Measurements from ENCODE around the gene RABGAP1L. TPM values are rescaled to one million over a fixed set of nuclear protein-coding genes. Genes with fewer than 3 reads are reported as not detected.

RABGAP1L gene
- polyA plus RNA-seq, 1 donor (not counting 4 experiments of a cell fraction or from before 2014, with no cell fraction given): 24.2 TPM

DNA sequence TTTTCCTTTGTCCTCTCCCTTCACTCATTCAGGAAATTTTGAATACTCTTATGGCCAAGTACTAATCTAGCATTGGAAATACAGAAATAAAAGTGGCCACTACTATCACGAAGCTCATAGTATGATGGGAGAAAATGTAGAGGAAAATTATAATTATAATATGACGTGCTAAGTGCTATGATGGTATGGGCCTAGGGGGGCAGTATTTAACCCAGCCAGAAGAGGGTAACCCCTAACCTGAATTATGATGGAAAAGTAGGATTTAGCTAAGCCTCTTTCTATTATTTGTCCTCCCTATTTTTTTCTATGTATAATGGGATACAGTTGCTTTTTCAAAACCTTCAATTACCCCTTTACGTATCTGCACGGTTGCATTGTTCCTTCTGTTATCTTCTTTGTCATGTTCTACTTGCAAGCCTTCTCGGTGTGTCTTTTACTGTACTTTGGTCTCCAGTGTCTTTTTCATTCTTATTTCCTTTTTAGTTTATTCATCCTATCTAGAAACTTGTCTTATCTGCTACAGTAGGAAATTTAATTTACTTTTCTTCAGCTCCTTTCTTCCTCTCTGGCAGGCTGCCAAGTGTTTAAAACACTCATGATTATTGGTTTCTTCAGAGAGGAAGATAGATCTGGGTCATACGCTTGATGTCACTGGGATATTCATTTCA is 199.6 kb downstream of the RABGAP1L start:
- Histone ChIP-seq H3K9me1 (ENCODE audit: control insufficient read depth, extremely low read depth, insufficient read depth, low read length) (no peaks in the 10 kb centered on the region), H3K9ac (ENCODE audit: control insufficient read depth, extremely low read depth, insufficient read depth, low read length) (no peak overlapping the region), H3K4me3 (ENCODE audit: control insufficient read depth in 2 of 3, extremely low read depth in 1 of 3, insufficient read depth in 2 of 3, low read depth in 1 of 3, low read length in 3 of 3) (no peak overlapping the region), H3K9me3 (ENCODE audit: control insufficient read depth, low read depth, low read length) (no peaks in the 10 kb centered on the region), H4K20me1 (ENCODE audit: control insufficient read depth, extremely low read depth, insufficient read depth, low read length) (no peaks in the 10 kb centered on the region), H2AFZ (ENCODE audit: control insufficient read depth, low read length) (no peak overlapping the region), H3K4me1 (ENCODE audit: control insufficient read depth, extremely low read depth, insufficient read depth, low read length) (no peaks in the 10 kb centered on the region), H3K79me2 (ENCODE audit: control insufficient read depth, insufficient read depth, low read length) (no peaks in the 10 kb centered on the region), H3K4me2 (ENCODE audit: control insufficient read depth, extremely low read depth, insufficient read depth, low read depth, low read length) (no peak overlapping the region), H3K27ac (ENCODE audit: control insufficient read depth, insufficient read depth, low read length) (no peak overlapping the region), H3K36me3 (ENCODE audit: control insufficient read depth in 2 of 2, extremely low read depth in 1 of 2, insufficient read depth in 2 of 2, low read length in 2 of 2) (no peaks in the 10 kb centered on the region), H3K27me3 (ENCODE audit: control insufficient read depth, extremely low read depth, insufficient read depth, low read length) (no peaks in the 10 kb centered on the region)
- TF ChIP-seq, protein P1, sequence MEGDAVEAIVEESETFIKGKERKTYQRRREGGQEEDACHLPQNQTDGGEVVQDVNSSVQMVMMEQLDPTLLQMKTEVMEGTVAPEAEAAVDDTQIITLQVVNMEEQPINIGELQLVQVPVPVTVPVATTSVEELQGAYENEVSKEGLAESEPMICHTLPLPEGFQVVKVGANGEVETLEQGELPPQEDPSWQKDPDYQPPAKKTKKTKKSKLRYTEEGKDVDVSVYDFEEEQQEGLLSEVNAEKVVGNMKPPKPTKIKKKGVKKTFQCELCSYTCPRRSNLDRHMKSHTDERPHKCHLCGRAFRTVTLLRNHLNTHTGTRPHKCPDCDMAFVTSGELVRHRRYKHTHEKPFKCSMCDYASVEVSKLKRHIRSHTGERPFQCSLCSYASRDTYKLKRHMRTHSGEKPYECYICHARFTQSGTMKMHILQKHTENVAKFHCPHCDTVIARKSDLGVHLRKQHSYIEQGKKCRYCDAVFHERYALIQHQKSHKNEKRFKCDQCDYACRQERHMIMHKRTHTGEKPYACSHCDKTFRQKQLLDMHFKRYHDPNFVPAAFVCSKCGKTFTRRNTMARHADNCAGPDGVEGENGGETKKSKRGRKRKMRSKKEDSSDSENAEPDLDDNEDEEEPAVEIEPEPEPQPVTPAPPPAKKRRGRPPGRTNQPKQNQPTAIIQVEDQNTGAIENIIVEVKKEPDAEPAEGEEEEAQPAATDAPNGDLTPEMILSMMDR (optimal IDR thresholded peaks at IDR 0.05 in 1 of 3, IDR thresholded peaks at IDR 0.05 in 1 of 3, conservative IDR thresholded peaks at IDR 0.05 in 1 of 3; ENCODE audit: extremely low read depth in 1 of 3, insufficient read depth in 2 of 3, low read length in 3 of 3): no peak
- no peak for TF ChIP-seq EZH2 (IDR thresholded peaks at IDR 0.05; ENCODE audit: low read length)
- FAIRE-seq: no peak
- DNase-seq (ENCODE audit: low read depth, low spot score): no peak
- dilution Hi-C loops (cut with MboI; ENCODE audit: extremely low pct_ligation_motif_present, low sequenced_read_pairs): no loop called here

DNA sequence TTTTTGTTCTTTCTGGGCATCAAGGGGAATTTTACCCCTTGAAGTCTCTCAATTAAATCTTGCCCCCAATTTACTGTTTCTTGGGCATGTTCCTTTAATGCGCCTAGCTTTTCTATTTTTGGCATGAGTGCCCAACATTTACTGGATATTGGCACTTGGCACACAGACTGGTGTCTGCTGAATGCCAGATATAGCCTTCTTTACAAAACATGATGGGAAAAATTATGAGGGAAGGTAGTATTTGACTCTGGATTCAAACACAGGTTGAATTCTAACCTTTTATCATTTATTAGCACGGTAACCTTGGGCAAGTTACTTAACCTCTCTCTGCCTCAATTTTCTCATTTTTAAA is 200.1 kb downstream of the RABGAP1L start:
- dilution Hi-C loops (cut with MboI; ENCODE audit: extremely low pct_ligation_motif_present, low sequenced_read_pairs): no loop called here

More for the DNA sequence above, 200.1 kb downstream of the RABGAP1L start:
- Histone ChIP-seq H3K9ac (ENCODE audit: control insufficient read depth, extremely low read depth, insufficient read depth, low read length) (no peak overlapping the region), H3K4me2 (ENCODE audit: control insufficient read depth, extremely low read depth, insufficient read depth, low read depth, low read length) (no peak overlapping the region), H4K20me1 (ENCODE audit: control insufficient read depth, extremely low read depth, insufficient read depth, low read length) (no peaks in the 10 kb centered on the region), H3K27me3 (ENCODE audit: control insufficient read depth, extremely low read depth, insufficient read depth, low read length) (no peaks in the 10 kb centered on the region), H3K9me1 (ENCODE audit: control insufficient read depth, extremely low read depth, insufficient read depth, low read length) (no peaks in the 10 kb centered on the region), H3K4me3 (ENCODE audit: control insufficient read depth in 2 of 3, extremely low read depth in 1 of 3, insufficient read depth in 2 of 3, low read depth in 1 of 3, low read length in 3 of 3) (no peak overlapping the region), H3K79me2 (ENCODE audit: control insufficient read depth, insufficient read depth, low read length) (no peaks in the 10 kb centered on the region), H3K4me1 (ENCODE audit: control insufficient read depth, extremely low read depth, insufficient read depth, low read length) (no peaks in the 10 kb centered on the region), H3K27ac (ENCODE audit: control insufficient read depth, insufficient read depth, low read length) (no peak overlapping the region), H2AFZ (ENCODE audit: control insufficient read depth, low read length) (no peak overlapping the region), H3K9me3 (ENCODE audit: control insufficient read depth, low read depth, low read length) (no peaks in the 10 kb centered on the region), H3K36me3 (ENCODE audit: control insufficient read depth in 2 of 2, extremely low read depth in 1 of 2, insufficient read depth in 2 of 2, low read length in 2 of 2) (no peaks in the 10 kb centered on the region)
- no peak for DNase-seq (ENCODE audit: low read depth, low spot score)
- TF ChIP-seq EZH2 (IDR thresholded peaks at IDR 0.05; ENCODE audit: low read length): no peak
- TF ChIP-seq, protein P1 (optimal IDR thresholded peaks at IDR 0.05 in 1 of 3, IDR thresholded peaks at IDR 0.05 in 1 of 3, conservative IDR thresholded peaks at IDR 0.05 in 1 of 3; ENCODE audit: extremely low read depth in 1 of 3, insufficient read depth in 2 of 3, low read length in 3 of 3): no peak
- FAIRE-seq: no peak

Data from keratinocyte (primary cell).